OCI-LY3 (cell line): Measurements from ENCODE around the gene REC8.

Source experiments
- H2AFZ ChIP-seq: fragments of 200-600, 300-600 bp; shearing (Covaris generic); 2 replicates; pipeline ENCODE4 v1.6.0; 2014; ENCODE audit warnings: antibody characterized with exemption, low read depth, low read length
- H3K27ac ChIP-seq: fragments of 200-600, 300-600 bp; sonication (generic); 2 replicates; pipeline ENCODE4 v1.5.1; 2014; ENCODE audit warnings: mild to moderate bottlenecking, low read length, moderate library complexity, mixed read lengths
- H3K27me3 ChIP-seq: fragments of 200-600, 300-600 bp; sonication (generic); 2 replicates; pipeline ENCODE4 v1.6.1; 2014; ENCODE audit warnings: low read depth, low read length, mixed read lengths
- H3K36me3 ChIP-seq: fragments of 200-600, 300-600 bp; sonication (generic); replicated peaks from 2 replicates; pipeline ENCODE3; 2014; ENCODE audit warnings: low read depth, low read length, mixed read lengths
- H3K4me1 ChIP-seq: fragments of 300-600, 200-600 bp; sonication (generic); 2 replicates; pipeline ENCODE4 v1.6.1; 2014; ENCODE audit warnings: low read length, mixed read lengths
- H3K4me2 ChIP-seq: fragments of 200-600, 300-600 bp; sonication (generic); 2 replicates; pipeline ENCODE4 v1.6.1; 2014; ENCODE audit warnings: low read length, mixed read lengths
- H3K4me3 ChIP-seq: fragments of 300-600, 200-600 bp; sonication (generic); 2 replicates; pipeline ENCODE4 v1.5.1; 2014; ENCODE audit warnings: antibody characterized with exemption, mild to moderate bottlenecking, low read length, moderate library complexity
- H3K79me2 ChIP-seq: fragments of 300-600, 200-600 bp; shearing (Covaris generic); 2 replicates; pipeline ENCODE4 v1.6.1; 2014; ENCODE audit warnings: mild to moderate bottlenecking, low read length, mixed read lengths
- H3K9ac ChIP-seq: fragments of 300-600, 200-600 bp; shearing (Covaris generic); 2 replicates; pipeline ENCODE4 v1.6.0; 2014; ENCODE audit warnings: mild to moderate bottlenecking, low read length, moderate library complexity
- H3K9me3 ChIP-seq: fragments of 200-600, 300-600 bp; shearing (Covaris generic); 2 replicates; pipeline ENCODE4 v1.6.1; 2014; ENCODE audit warnings: low read length, mixed read lengths; ENCODE audit not compliant: insufficient read depth
- H4K20me1 ChIP-seq: fragments of 200-600, 300-600 bp; sonication (generic); 2 replicates; pipeline ENCODE4 v1.6.1; 2016; ENCODE audit warnings: low read length, mixed read lengths; ENCODE audit not compliant: insufficient read depth
- CTCF ChIP-seq: fragments of 200-600, 300-600 bp; sonication (generic); IDR thresholded peaks from 2 replicates; pipeline ENCODE4 v1.5.1; 2014; ENCODE audit warnings: antibody characterized with exemption, low read length, low read depth
- EZH2phosphoT487 ChIP-seq: fragments of 200-600 bp; shearing (Covaris generic); IDR thresholded peaks from 2 replicates; pipeline ENCODE4 v1.6.1; 2018; ENCODE audit warnings: antibody characterized with exemption, mixed run types, low read depth

REC8 gene

DNA sequence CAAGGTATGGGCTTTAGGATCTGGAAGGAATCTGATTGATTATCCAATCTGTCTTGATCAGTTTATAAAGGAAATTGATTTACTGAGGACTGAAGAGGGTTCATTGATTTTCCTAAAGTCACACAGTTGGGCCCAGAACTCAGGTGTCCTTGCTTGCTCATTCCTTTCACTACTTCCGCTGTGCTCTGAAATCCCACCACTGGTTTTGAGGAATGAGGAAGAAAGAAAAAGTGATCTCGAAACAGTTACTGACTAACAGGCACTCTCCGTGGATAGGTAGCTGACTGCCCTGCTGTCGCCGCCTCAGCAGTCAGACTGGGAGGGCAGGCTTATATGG lies 41.5 kb upstream of the REC8 start, which contains the start of gene FITM1:
FITM1 (plus strand) TSS at position 280 of the 337 bp plus-strand sequence. CDS start 905 bp downstream, outside the sequence.
- H3K4me3 ChIP-seq = no peak within 1 kb of the TSS; the same call in 1 of the 2 replicates
- H3K79me2 ChIP-seq = no peaks in the 10 kb centered on the region
- peak within 1 kb of the TSS; percentile 33; the same call in 1 of the 2 replicates for H3K9ac ChIP-seq
- H3K36me3 ChIP-seq = no peaks in the 10 kb centered on the region
- H3K4me1 ChIP-seq = peaks cover 18% of the 10 kb centered on the region
- no peaks in the 10 kb centered on the region for H4K20me1 ChIP-seq
- H2AFZ ChIP-seq = 0 out of 2 replicates have a peak within 1 kb of the TSS, but pooled peaks have one; percentile 19
- H3K4me2 ChIP-seq = peak within 1 kb of the TSS; percentile 44
- no peaks in the 10 kb centered on the region for H3K27me3 ChIP-seq
- peak within 1 kb of the TSS; percentile 50 for H3K27ac ChIP-seq
- no peak for TF ChIP-seq EZH2phosphoT487
- TF ChIP-seq CTCF = no peak
- H3K9me3 ChIP-seq = no peaks in the 10 kb centered on the region

GRCh38 chr14:24130717-24131548 lies 40.9 kb upstream of the REC8 start:
- no peaks in the 10 kb centered on the region for H3K9me3 ChIP-seq
- no peak for TF ChIP-seq EZH2phosphoT487
- TF ChIP-seq CTCF = no peak
- no peak overlapping the region; the same call in 1 of the 2 replicates for H3K4me3 ChIP-seq
- peaks cover 19% of the 10 kb centered on the region for H3K4me1 ChIP-seq
- no peaks in the 10 kb centered on the region for H4K20me1 ChIP-seq
- peak overlapping the region; percentile 44 for H3K4me2 ChIP-seq
- H3K79me2 ChIP-seq = no peaks in the 10 kb centered on the region; the same call in 1 of the 2 replicates
- H2AFZ ChIP-seq = 0 out of 2 replicates have a peak overlapping the region, but pooled peaks have one; percentile 19
- H3K36me3 ChIP-seq = no peaks in the 10 kb centered on the region
- peak overlapping the region; percentile 50 for H3K27ac ChIP-seq
- H3K27me3 ChIP-seq = no peaks in the 10 kb centered on the region
- H3K9ac ChIP-seq = peak overlapping the region; percentile 33; the same call in 1 of the 2 replicates

DNA sequence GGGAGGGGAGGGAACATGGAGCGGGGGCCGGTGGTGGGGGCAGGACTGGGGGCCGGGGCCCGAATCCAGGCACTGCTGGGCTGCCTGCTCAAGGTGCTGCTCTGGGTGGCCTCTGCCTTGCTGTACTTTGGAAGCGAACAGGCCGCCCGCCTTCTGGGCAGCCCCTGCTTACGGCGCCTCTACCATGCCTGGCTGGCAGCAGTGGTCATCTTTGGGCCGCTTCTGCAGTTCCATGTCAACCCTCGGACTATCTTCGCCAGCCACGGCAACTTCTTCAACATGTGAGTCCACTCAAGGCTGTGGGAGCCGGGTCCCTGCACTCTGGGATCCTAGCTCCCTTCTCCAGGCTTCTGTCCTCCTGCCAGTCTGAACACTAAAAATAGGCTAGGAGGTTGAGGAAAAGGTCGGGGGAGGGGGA lies 40.3 kb upstream of the REC8 start:
- Histone ChIP-seq H3K4me1 (peaks cover 19% of the 10 kb centered on the region), H2AFZ (no peak overlapping the region), H3K9ac (no peak overlapping the region), H3K36me3 (peaks cover 1% of the 10 kb centered on the region), H3K4me3 (no peak overlapping the region), H3K27ac (no peak overlapping the region), H3K27me3 (no peaks in the 10 kb centered on the region), H3K4me2 (no peak overlapping the region), H3K9me3 (no peaks in the 10 kb centered on the region), H4K20me1 (no peaks in the 10 kb centered on the region), H3K79me2 (peaks cover 6% of the 10 kb centered on the region)
- TF ChIP-seq EZH2phosphoT487 (no peak), CTCF (no peak)

DNA sequence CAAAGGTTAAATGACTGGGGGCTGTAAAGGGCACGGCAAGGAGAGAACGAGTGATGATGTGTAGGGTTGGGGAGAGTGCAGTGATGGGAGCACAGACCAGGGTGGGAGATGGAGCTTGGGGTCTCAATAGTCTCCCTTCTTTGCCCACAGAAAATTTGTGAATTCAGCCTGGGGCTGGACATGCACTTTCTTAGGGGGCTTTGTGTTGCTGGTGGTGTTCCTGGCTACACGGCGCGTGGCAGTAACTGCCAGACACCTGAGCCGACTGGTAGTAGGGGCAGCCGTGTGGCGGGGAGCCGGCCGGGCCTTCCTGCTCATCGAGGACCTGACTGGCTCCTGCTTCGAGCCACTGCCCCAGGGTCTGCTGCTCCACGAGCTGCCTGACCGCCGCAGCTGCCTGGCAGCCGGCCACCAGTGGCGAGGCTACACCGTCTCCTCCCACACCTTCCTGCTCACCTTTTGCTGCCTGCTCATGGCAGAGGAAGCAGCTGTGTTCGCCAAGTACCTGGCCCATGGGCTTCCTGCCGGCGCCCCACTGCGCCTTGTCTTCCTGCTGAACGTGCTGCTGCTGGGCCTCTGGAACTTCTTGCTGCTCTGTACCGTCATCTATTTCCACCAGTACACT lies 39.7 kb upstream of the REC8 start:
- TF ChIP-seq CTCF (no peak), EZH2phosphoT487 (no peak)
- no peaks in the 10 kb centered on the region for H3K27me3 ChIP-seq
- no peak overlapping the region for H2AFZ ChIP-seq
- H3K4me1 ChIP-seq = peaks cover 23% of the 10 kb centered on the region
- H3K36me3 ChIP-seq = peaks cover 3% of the 10 kb centered on the region
- no peak overlapping the region for H3K9ac ChIP-seq
- H3K79me2 ChIP-seq = peaks cover 12% of the 10 kb centered on the region
- no peak overlapping the region for H3K4me2 ChIP-seq
- no peaks in the 10 kb centered on the region for H4K20me1 ChIP-seq
- no peak overlapping the region for H3K27ac ChIP-seq
- no peaks in the 10 kb centered on the region for H3K9me3 ChIP-seq
- H3K4me3 ChIP-seq = no peak overlapping the region
